ENCODE measurements around the gene PLS3.
"Not testable (repeated sequence)": the region's sequence is repeated elsewhere in the genome, so short reads cannot be mapped to it uniquely, and the experiment has no call there.

Gene PLS3, protein sequence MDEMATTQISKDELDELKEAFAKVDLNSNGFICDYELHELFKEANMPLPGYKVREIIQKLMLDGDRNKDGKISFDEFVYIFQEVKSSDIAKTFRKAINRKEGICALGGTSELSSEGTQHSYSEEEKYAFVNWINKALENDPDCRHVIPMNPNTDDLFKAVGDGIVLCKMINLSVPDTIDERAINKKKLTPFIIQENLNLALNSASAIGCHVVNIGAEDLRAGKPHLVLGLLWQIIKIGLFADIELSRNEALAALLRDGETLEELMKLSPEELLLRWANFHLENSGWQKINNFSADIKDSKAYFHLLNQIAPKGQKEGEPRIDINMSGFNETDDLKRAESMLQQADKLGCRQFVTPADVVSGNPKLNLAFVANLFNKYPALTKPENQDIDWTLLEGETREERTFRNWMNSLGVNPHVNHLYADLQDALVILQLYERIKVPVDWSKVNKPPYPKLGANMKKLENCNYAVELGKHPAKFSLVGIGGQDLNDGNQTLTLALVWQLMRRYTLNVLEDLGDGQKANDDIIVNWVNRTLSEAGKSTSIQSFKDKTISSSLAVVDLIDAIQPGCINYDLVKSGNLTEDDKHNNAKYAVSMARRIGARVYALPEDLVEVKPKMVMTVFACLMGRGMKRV

DNA sequence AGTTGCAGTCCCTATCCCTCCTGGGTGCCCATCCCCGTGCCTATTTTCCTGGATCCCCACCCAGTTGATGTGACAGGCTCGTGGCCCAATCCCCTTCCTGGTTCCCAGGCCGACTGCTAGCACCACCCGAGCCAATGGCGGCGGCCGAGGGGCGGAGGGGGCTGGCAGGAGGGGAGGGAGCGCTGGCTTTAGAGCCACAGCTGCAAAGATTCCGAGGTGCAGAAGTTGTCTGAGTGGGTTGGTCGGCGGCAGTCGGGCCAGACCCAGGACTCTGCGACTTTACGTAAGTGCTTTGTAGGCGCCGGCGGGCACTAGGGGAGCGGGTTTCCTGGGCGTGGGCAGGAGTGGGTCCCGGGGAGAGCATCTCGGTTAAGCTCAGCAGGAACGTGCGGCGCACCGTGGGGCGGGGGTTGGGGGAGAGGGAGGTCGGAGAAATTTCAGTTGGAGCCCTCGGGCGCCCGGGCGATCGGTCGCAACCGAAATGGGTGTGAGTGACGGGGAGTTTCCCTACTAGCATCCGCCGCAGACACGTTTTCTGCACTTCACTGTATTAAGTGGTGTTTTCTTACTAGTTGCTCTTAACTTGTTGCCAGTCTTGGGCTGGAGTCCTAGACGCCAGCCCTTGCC is at the start of gene PLS3:
PLS3 (plus strand) TSS at position 197 of the 627 bp plus-strand sequence. CDS start 49,077 bp downstream, outside the sequence.
- DNase-seq (ENCODE audit: low read depth): peak; percentile 12

DNA sequence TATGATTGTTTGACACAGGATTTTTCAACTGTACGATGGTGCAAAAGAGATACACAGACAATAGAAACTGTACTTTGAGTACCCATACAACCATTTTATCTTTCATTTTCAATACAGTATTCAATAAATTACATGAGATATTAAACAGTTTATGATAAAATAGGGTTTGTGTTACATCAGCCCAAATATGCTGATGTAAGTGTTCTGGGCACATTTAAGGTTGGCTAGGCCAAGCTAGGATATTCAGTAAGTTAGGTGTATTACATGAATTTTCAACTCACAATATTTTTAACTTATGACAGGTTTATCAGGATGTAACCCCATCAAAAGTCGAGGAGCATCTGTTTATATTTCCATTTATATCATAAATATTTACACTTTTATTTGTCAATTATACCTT is 42.9 kb upstream of the PLS3 start:
- no peak for DNase-seq (ENCODE audit: low read depth)

DNA sequence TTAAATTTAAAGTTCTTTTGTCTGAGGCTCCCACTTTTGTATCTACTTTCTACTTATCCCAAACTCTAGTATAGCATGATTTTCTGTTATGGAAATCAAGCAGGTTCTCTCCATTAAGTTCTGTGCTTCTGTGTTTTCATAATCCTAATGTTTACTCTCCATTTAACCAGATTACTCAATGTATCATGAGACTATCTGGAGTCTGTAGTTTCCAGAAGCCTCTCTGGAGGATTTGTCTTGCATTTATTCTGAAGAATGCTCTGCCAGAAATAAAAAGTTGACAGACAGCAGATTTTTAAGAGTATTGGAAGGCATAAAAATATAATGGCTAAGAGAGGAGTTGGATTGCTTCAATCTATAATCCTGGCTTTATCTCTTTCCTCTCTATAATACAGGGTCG is 39.2 kb upstream of the PLS3 start:
- no peak for DNase-seq (ENCODE audit: low read depth)

DNA sequence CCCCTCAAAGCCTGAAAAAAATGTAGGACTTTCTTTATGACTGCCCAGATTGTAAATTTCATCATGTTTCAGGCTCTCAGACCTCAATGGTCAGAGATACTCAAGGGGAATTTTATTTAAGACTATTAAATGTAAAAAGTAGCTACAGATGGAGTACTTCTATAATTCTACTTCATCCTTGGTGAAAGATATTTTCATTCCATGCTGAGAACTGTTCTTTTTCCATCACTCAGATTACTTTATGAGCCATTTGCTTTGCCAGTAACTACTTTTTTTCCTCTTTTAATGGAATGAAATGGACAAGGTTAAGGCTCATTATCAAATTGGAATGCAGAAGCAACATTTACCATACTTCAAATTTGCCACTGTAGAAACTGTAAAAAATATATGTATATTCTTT is 38.0 kb upstream of the PLS3 start:
- DNase-seq (ENCODE audit: low read depth): no peak

DNA sequence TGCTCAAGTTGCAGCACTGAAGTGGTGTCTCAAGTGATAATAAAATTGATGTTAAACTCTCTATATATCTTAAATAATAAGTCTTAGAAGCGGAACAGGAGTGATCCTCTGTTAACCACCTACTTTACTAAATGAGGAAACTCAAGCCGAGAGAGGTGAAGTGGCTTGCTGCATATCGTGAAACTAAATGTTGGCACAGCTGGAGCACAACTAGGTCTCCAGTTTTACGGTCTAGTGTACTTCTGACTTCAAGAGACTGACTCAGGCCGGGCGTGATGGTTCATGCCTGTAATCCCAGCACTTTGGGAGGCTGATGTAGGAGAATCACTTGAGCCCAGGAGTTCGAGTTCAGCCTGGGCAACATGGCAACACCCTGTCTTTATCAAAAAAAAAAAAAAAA is 35.5 kb upstream of the PLS3 start:
- DNase-seq (ENCODE audit: low read depth): no peak

DNA sequence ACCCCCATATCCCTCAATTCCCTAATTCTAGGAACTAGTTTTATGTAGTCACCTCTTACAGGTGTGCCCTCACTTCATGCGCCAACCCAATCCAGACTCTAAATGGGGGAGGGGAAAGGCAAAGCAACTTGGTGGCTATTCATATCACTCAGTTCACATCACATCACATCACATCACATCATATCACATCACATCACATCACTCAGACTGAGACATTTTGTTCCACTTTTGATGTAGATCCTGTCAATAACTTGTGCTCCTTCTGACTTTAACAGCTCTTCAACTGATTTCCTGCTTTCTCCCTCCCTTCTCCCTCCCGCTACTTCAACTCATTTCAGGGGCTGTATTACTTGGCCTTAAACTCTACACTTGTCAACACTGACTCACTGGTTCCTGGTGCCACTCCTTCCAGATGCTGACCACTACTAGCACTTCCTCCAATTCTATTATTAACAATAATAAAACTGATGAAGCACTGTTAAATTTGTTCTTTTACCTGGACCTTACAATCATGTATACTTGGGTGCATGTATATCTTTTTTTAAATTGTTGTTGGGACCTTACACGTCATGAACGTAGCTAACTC is 29.1 kb upstream of the PLS3 start:
- no peak for DNase-seq (ENCODE audit: low read depth)

DNA sequence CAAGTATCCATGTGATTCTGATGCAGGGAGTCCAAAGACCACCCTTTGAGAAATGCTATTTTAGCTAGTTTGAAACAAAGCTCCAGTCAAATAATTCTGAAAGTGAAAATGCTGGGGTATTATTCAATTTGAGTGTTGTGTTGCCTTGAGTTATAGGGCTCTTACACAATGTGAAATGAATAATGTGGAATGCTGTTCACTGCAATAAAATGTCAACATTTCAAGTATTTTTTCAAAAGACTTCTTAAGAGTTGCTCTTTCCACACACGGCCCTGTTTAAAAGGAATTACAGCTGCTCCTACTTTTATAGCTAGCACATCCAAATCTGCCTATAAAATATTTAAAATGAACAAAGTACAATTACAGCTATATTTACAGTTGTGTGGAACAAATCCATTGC is 27.5 kb upstream of the PLS3 start:
- no peak for DNase-seq (ENCODE audit: low read depth)

DNA sequence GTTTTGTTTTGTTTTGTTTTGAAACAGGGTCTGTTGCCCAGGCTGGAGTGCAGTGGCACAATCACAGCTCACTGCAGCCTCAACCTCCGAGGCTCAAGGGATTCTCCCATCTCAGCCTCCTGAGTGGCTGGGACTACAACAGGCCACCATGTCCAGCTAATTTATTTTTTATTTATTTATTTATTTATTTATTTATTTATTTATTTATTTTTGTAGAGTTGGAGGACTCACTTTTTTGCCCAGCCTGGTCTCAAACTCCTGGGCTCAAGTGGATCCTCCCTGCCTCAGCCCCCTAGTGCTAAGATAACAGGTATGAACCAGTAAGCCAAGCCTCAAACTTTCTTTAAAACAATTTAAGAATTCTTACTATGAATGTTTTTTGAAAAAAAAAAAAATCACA is 26.6 kb upstream of the PLS3 start:
- no peak for DNase-seq (ENCODE audit: low read depth)

DNA sequence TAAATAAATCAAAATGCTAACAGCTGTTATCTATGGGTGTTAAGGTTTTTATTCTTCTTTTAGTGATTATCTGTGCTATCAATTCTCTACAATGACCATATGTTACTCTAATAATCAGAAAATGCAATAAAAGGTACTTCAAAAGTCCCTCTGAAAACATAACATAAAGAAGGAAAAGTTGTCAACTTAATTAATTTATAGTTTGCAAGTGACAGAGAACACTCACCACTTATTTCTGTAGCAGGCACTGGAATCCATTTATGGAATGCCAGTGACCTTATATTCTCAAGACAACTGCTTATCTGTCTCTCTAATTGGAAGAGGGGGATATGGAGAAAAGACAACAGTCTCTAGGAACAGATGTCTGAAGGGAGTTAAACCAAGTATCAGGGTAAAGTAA is 25.6 kb upstream of the PLS3 start:
- DNase-seq (ENCODE audit: low read depth): no peak

DNA sequence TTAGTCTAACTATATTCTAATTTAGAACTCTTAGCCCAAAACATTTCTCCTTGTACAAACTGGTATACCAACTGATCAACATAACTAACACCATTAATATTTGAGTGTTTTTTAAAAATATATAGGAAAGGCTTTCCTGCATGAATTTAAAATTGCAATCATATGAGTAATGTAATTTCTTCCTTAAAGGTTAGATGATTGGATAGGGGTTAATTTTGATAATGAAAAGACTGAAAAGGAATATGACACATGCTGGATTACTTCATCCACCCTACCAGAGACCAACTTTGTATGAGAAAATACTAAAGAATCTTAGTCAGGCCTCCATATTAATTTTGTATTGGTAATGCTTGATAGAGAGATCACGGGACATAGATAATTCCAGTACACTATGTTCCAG is 25.1 kb upstream of the PLS3 start:
- DNase-seq (ENCODE audit: low read depth): no peak

DNA sequence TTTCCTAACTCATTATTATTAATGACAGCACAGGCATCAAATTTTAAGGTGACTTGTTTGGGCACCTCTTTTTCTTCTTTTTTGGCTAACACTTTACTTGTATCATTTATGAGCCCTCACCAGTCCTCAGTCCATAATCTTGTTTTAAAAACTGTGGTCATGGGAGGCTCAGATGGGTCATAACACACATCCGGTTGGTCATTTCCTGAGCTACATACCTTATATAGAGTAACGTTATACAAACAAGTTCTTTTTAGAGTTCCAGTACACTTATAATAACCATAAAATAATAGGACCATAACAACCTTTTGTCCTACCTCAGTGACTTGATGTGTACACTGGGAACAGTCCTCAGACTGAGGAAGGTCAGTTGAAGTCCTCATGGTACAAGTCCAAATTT is 21.1 kb upstream of the PLS3 start:
- no peak for DNase-seq (ENCODE audit: low read depth)

DNA sequence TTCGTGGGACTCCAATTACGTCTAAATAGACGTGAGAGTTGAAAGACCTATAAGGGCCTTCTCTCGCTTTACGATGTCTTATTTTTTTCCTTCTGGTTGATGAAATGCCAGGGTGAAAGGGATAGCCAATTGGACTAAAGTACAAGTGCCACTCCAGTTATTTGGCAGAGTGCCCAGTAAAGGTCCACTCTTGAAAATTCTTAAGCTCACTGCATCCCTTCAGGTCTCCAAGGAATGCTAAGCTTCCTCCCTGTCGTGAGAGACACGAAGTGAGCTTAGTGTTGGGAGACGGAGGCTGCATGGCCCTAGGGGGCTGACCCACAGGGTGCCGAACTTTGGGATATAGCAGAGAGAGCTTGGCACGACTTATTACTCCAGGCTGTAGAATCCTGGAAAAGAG is 19.9 kb upstream of the PLS3 start:
- not testable (repeated sequence) for DNase-seq (ENCODE audit: low read depth)

DNA sequence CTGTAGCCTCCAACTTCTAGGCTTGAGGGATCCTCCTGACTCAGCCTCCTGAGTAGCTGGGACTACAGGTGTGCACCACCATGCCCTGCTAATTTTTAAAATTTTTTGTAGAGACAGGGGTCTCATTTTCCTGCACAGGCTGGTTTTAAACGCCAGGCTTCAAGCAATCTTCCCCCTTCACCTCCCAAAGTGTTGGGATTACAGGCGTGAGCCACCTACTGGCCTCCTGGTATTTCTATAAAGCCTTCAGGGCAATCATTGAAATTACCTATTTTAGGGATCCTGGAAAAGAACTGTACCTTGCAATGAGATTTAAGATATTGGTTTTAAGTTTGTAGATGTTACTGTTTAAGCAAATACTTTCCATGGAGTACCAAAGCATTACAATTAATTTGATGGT is 13.5 kb upstream of the PLS3 start:
- DNase-seq (ENCODE audit: low read depth): no peak

DNA sequence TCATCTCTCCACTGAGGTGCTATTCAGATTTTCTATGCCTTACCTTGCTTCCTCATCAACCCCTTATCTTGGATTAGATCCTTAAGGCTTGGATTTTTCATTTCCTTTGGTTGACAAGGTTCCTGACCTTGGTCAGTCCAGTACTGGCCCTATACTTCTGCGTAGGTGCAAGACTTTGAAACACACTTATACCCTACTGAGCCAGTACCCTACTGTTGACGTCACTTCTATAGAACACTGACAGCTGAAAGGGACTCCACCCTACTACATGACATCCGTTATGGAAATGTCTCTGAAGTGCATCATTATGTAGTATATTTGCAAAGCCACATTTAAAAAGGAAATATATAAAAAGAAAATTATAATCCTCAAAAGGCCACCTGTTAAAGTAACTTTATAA is 12.0 kb upstream of the PLS3 start:
- no peak for DNase-seq (ENCODE audit: low read depth)

DNA sequence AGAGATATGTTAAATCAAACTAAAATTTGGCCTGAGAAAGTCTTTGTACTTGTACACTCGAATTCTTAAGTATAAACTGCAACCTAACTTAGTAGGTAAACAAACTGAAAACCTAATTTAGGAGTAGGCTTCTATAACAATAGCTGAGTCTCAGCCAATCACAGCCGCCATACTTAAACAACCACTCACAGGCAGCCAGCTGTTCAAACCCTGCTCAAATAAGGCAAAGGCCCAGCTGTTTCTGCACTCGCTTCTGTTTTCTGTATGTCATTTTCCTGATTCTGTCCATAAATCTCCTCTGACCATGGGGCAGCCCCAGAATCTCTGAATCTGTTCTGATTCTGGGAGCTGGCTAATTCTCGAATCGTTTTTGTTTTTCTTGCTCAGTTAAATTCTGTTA is 7.8 kb upstream of the PLS3 start:
- DNase-seq (ENCODE audit: low read depth): no peak

DNA sequence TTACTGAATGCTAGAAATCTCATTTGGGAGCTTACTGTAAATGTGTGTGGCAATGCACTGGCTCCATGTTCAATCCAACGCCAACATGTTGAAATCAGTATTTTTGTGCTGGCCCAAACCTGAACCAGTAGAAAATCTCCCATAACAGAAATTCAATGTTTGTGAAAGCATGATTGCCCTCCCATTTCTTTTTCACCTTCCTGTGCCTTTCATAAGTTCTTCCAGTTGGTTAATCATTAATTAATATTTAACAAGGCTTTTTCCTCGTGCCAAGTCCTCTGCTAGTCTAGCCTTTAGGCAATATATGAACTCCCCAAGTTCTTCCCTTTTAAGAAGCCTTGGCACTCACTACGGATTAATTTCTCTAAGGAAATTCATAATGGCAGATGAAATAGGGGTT is 1.3 kb upstream of the PLS3 start:
- no peak for DNase-seq (ENCODE audit: low read depth)

DNA sequence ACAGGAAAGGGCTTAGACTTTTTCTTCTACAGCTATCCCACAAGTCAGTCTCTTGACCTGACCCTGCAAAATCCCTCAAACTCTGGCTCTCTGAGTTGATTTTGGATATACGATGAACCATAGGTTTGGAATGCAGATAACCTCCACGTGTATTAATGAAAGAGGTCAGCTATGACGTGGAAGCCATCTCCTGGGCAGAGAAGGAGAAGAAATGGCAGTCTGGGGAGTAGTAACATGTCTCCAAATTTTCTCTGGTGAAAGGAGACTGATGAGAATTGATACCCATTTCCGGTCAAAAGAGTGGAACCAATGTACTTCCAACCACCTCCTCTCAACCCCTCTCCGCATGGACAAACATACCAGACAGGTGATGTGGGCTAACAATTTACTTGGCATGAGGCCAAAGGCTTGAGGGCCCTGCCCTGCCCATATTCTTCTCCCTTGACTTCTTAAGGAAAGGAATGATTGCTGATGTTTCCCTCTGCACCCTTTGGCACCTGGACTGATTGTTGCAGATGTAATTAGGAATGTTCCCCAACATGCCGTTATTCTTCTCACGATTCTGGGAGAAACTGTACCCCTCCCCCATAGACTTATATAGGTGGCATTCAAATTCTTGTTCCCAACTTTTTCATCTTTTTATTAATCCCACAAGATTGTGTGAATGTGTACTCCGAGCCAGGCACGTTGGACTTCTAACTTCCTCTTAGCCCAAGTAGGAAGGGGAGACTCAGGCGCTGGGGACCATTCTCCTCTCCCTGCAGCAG is 580 bp upstream of the PLS3 start:
- DNase-seq (ENCODE audit: low read depth): no peak

DNA sequence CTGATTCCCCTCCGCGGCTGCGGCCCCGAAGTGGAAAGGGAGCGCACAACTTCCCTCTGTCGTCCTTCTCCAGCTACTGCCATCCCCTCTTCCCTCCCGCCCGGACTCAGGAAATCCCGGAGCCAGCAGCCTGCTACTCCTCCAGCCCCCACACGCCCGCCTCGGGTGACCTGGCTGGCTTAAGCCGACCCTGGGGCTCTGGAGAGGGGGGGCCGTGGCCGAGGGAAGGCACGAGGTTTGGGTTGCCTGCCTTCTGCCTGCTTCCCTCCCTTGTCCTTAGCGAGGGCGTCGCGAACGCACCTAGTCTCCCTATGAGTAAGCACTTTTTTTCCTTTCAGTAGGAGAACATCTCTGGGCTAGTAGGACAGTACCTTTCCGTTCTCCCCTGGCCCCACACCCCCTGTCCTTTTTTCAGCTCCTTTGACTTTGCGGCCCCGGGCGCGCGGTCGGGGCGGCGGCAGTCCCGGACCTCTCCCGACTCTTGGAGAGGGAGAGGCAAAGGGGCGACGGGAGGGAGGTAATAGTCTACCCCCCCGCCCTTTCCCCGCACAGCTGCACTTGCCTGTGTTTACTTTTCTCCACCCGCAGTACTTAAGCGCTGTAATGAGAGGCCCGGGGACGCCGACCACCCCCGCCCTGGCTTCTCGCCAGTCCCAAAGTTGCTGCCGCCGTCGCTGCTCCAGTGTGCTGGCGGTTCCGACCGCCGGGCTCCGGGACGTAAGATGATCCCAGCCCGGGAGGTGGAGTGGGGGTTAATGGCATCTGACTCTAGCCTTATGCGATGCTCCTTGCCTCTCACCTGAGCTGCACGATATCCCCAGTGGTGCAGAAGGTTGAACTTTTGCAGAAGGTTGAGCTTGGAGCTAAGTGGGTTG is 868 bp downstream of the PLS3 start:
- DNase-seq (ENCODE audit: low read depth): no peak

DNA sequence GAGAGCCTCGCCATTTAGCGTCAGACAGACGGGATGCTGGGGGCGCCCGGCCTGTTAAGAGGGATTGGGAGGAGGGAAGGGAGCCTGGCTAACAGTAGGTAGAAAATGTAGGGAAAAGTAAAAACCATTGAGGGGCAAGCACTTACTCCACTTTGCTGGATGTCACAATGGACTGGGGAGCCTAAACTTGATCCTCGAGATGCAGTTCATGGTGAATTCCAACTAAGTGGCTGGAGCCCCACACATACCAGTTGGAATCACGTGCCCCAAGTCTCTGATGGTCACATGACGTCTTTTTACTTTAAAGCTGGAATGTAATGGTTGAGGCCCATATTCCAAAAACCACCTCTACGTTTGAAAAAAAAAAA is 1.5 kb downstream of the PLS3 start:
- no peak for DNase-seq (ENCODE audit: low read depth)

DNA sequence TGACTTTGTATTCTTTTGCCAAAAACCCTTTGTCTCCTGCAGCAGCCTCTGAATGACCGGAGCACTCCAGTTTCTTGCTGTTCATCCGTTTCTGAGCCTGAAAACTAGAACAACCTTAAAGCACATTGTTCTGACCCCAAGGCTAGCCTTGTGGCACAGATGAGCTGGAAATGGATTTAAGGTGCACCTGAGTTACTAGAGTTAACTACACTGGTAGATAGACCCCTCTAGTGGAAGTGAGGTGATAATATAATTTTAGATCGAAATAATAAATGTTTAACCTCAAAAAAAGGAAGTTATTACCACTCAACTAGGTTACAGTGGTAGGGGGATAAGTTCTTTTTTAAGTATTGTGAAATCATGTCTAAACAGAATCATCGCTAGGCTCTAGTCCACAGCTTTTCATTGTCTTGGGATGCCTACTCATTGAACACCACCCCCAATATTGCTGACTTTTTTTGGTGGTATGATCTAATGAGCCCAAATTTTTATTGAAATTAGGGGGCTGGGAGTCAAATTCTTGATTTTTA is 2.7 kb downstream of the PLS3 start:
- no peak for DNase-seq (ENCODE audit: low read depth)

DNA sequence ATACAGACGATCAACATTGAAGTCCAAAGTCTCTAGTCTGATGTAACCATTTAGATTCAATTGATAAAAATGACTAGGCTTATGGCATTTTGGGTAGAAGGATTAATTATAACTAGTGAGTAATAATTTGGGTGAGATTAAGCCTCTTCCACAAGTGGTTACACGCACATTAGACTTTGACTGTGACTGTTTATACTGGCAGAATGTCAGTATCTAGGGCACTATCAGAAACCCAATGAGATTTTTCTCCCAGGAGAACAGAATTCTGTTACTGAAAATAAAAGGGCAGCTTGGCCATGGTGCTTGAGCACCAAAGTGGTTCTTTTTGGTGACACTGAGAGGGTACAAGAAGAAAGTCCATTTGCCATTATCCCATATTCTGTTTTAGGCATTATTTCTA is 3.3 kb downstream of the PLS3 start:
- DNase-seq (ENCODE audit: low read depth): no peak

Data from activated T-cell treated with anti-CD3 and anti-CD28 coated beads for 48 hours (primary cell).